GM12864 (cell line): ENCODE measurements around the gene GMDS.

Experiments
- DNase-seq: peaks from one replicate; pipeline ENCODE4 v3.0.0-alpha.2; 2011; ENCODE audit warnings: low read depth
- H3K4me3 ChIP-seq: 2 replicates; pipeline ENCODE4 v1.5.1; 2011; ENCODE audit warnings: mild to moderate bottlenecking, low read depth, low read length, control low read depth
- TF ChIP-seq, protein P1 (sequence below): IDR thresholded peaks from 2 replicates; pipeline ENCODE4 v1.5.1; 2011; ENCODE audit warnings: low read depth, mild to moderate bottlenecking, moderate library complexity, low read length, control low read depth, inconsistent platforms; ENCODE audit errors: missing control alignments

The GMDS gene

GRCh38 chr6:1941534-1941933, 303.9 kb downstream of the GMDS start:
- no peak overlapping the region for H3K4me3 ChIP-seq
- TF ChIP-seq, protein P1, sequence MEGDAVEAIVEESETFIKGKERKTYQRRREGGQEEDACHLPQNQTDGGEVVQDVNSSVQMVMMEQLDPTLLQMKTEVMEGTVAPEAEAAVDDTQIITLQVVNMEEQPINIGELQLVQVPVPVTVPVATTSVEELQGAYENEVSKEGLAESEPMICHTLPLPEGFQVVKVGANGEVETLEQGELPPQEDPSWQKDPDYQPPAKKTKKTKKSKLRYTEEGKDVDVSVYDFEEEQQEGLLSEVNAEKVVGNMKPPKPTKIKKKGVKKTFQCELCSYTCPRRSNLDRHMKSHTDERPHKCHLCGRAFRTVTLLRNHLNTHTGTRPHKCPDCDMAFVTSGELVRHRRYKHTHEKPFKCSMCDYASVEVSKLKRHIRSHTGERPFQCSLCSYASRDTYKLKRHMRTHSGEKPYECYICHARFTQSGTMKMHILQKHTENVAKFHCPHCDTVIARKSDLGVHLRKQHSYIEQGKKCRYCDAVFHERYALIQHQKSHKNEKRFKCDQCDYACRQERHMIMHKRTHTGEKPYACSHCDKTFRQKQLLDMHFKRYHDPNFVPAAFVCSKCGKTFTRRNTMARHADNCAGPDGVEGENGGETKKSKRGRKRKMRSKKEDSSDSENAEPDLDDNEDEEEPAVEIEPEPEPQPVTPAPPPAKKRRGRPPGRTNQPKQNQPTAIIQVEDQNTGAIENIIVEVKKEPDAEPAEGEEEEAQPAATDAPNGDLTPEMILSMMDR, result no peak
- no peak for DNase-seq

GRCh38 chr6:1940381-1940780, 305.0 kb downstream of the GMDS start:
- TF ChIP-seq, protein P1, result no peak
- no peak for DNase-seq

DNA sequence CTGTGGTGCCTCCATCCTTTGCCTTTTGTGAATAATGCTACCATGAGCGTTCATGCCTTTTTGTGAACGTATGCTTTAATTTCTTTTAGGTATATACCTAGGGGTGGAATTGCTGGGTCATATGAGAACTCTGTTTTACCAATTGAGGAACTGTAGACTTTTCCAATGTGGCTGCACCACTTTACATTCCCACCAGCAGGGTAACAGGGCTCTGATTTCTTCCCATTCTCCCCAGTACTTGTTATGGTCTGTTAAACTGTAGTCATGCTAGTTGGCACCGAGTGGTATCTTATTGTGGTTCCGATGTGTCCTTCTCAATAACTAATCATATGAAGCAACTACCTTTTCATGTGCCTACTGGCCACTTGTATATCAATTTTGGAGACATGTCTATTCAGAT, 312.1 kb downstream of the GMDS start:
- H3K4me3 ChIP-seq, result no peak overlapping the region
- no peak for DNase-seq
- TF ChIP-seq, protein P1, result no peak

More at GRCh38 chr6:1940381-1940780, 305.0 kb downstream of the GMDS start:
- no peak overlapping the region for H3K4me3 ChIP-seq

- no peak overlapping the region for H3K4me3 ChIP-seq
- TF ChIP-seq, protein P1, result no peak
- no peak for DNase-seq
Observed at GRCh38 chr6:1931817-1932216, 313.6 kb downstream of the GMDS start.

GRCh38 chr6:1930356-1930755, 315.0 kb downstream of the GMDS start:
- TF ChIP-seq, protein P1, result no peak
- H3K4me3 ChIP-seq, result no peak overlapping the region
- no peak for DNase-seq

DNA sequence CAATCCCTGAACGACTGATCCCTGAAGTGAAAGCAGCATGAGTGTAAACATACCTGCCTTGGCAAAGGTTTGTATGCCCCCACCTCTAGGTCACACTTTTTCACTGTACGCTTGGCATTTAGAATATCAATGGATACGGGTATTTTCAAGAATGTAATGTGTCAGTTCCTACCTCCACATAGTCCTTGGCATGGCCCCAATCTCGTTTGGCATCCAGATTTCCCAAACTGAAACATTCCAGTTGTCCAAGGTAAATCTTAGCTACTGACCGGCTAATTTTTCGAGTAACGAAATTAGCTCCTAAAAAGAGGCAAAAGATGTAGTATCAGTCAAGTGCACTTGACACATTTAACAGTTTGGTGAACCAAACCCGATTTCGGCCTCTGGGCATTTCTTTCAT, 315.5 kb downstream of the GMDS start:
- TF ChIP-seq, protein P1, result no peak
- no peak for DNase-seq
- no peak overlapping the region for H3K4me3 ChIP-seq

DNA sequence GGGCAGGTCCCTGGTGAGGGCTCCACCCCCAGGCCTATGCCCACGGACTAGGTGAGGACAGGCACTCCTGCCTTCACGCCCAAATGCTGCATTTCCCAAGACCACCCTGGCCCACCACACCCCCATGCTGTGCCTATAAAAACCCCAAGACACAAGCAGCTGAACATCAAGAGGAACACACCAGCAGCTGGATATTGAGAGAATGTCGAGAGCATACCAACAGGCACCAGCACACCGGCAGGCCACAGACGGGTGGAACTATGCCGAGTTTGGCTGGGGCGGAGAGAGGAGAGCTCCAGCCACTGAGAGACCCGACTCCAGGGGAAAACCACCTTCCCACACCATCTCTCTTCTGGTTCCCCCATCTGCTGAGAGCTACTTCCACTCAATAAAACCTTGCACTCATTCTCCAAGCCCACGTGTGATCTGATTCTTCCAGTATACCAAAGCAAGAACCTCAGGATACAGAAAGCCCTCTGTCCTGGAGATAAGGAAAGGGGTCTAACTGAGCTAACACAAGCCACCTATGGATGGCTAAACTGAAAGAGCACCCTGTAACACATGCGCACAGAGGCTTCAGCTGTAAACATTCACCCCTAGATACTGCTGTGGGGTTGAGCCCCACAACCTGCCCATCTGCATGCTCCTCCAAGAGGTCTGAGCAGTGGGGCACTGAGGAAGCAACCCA, 319.5 kb downstream of the GMDS start:
- DNase-seq, result no peak
- TF ChIP-seq, protein P1, result no peak
- no peak overlapping the region for H3K4me3 ChIP-seq
